Body of pancreas (tissue), 4 donors: Measurements from ENCODE around the gene PLLP.

ENCODE experiments used
- POLR2A ChIP-seq, 3 donors: fragments of 450-650 bp; IDR thresholded peaks; one replicate each; pipeline ENCODE4 v1.6.1; 2016; ENCODE audit warnings: antibody characterized with exemption in 3 of 3, mild to moderate bottlenecking in 2 of 3
- TF ChIP-seq, protein P1 (sequence below), 7 experiments: fragments of 450-650 bp in 4 of 7; fragments of 200-600 bp in 3 of 7; sonication (generic) in 3 of 7; IDR thresholded peaks; one replicate each; pipeline ENCODE4 v1.5.1; 2016 to 2019; ENCODE audit warnings: antibody characterized with exemption in 7 of 7

GRCh38 chr16:57313509-57313908 is 29.0 kb upstream of the PLLP start:
- TF ChIP-seq, protein P1, sequence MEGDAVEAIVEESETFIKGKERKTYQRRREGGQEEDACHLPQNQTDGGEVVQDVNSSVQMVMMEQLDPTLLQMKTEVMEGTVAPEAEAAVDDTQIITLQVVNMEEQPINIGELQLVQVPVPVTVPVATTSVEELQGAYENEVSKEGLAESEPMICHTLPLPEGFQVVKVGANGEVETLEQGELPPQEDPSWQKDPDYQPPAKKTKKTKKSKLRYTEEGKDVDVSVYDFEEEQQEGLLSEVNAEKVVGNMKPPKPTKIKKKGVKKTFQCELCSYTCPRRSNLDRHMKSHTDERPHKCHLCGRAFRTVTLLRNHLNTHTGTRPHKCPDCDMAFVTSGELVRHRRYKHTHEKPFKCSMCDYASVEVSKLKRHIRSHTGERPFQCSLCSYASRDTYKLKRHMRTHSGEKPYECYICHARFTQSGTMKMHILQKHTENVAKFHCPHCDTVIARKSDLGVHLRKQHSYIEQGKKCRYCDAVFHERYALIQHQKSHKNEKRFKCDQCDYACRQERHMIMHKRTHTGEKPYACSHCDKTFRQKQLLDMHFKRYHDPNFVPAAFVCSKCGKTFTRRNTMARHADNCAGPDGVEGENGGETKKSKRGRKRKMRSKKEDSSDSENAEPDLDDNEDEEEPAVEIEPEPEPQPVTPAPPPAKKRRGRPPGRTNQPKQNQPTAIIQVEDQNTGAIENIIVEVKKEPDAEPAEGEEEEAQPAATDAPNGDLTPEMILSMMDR (IDR thresholded peaks at IDR 0.05): peak in 1 of 7 experiments; percentile 6
- TF ChIP-seq POLR2A (IDR thresholded peaks at IDR 0.05): no peak
